HEK293 (cell line): ENCODE results near the gene MARCHF10.

Source experiments
- GLI4 ChIP-seq: fragments of 450-650 bp; formaldehyde crosslinking; IDR thresholded peaks from 2 replicates; pipeline ENCODE4 v1.5.1; 2016; ENCODE audit warnings: missing biosample characterization, missing genetic modification characterization
- ZNF140 ChIP-seq: fragments of 450-650 bp; formaldehyde crosslinking; IDR thresholded peaks from 2 replicates; pipeline ENCODE4 v1.5.1; 2016; ENCODE audit warnings: missing biosample characterization, missing genetic modification characterization
- ZNF274 ChIP-seq, 2 experiments: fragments of 200-500 bp in 1 of 2; fragments of 450-650 bp in 1 of 2; sonication (Bioruptor generic) in 1 of 2; formaldehyde crosslinking in 1 of 2; IDR thresholded peaks; 2 replicates each; pipeline versions ENCODE4 v1.5.1 to v1.6.1; 2014 to 2016; ENCODE audit warnings: borderline replicate concordance in 1 of 2, inconsistent platforms in 1 of 2, low read length in 1 of 2, missing biosample characterization in 1 of 2, missing genetic modification characterization in 1 of 2
- ZNF391 ChIP-seq: fragments of 450-650 bp; formaldehyde crosslinking; IDR thresholded peaks from 2 replicates; pipeline ENCODE4 v1.5.1; 2016; ENCODE audit warnings: low read depth, missing biosample characterization, missing genetic modification characterization, borderline replicate concordance
- ZNF394 ChIP-seq: fragments of 450-650 bp; formaldehyde crosslinking; IDR thresholded peaks from 2 replicates; pipeline ENCODE4 v1.5.1; 2016; ENCODE audit warnings: missing biosample characterization, missing genetic modification characterization, mild to moderate bottlenecking, moderate library complexity, borderline replicate concordance
- ZNF623 ChIP-seq: fragments of 450-650 bp; formaldehyde crosslinking; IDR thresholded peaks from 2 replicates; pipeline ENCODE4 v1.5.1; 2016; ENCODE audit warnings: missing biosample characterization, missing genetic modification characterization
- ZNF777 ChIP-seq: fragments of 450-650 bp; formaldehyde crosslinking; IDR thresholded peaks from 2 replicates; pipeline ENCODE4 v1.5.1; 2017; ENCODE audit warnings: missing biosample characterization, missing genetic modification characterization, borderline replicate concordance
- TF ChIP-seq, protein P1 (sequence below): fragments of 450-650 bp; formaldehyde crosslinking; IDR thresholded peaks from 2 replicates; pipeline ENCODE4 v1.5.1; 2016; ENCODE audit warnings: missing biosample characterization, missing genetic modification characterization
- TF ChIP-seq, protein P2 (sequence below): fragments of 450-650 bp; formaldehyde crosslinking; IDR thresholded peaks from 2 replicates; pipeline ENCODE4 v1.5.1; 2016; ENCODE audit warnings: missing biosample characterization, missing genetic modification characterization

DNA sequence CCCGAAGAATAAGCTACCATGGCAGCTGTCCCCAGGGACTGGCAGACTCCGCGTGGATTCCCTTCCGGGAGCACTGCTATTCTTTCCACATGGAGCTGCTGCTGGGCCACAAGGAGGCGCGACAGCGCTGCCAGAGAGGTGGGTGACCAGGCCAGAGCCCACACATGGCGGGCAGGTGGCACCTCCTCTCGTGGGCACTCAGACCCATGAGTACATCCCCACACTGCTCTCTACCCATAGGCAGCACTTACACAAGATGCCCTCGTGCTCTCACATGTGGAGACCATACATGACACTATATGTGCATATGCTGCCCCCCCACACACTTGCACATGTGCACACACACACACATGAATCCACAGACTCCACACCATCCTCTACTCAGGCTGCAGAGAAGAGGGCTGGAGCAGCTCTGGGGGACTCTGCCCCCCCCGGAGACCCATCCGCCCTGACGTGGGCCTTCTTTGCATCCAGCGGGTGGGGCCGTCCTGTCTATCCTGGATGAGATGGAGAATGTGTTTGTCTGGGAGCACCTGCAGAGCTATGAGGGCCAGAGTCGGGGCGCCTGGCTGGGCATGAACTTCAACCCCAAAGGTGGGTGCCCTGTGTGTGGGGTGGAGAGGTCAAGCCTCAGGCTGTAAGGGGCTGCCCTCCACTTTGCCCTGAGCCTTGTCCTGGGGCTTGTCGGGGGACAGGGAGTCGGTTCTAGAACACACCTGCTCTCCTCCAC lies 117.8 kb downstream of the MARCHF10 start:
- TF ChIP-seq GLI4 (tag by site-specific recombination), result no peak
- TF ChIP-seq, protein P1, sequence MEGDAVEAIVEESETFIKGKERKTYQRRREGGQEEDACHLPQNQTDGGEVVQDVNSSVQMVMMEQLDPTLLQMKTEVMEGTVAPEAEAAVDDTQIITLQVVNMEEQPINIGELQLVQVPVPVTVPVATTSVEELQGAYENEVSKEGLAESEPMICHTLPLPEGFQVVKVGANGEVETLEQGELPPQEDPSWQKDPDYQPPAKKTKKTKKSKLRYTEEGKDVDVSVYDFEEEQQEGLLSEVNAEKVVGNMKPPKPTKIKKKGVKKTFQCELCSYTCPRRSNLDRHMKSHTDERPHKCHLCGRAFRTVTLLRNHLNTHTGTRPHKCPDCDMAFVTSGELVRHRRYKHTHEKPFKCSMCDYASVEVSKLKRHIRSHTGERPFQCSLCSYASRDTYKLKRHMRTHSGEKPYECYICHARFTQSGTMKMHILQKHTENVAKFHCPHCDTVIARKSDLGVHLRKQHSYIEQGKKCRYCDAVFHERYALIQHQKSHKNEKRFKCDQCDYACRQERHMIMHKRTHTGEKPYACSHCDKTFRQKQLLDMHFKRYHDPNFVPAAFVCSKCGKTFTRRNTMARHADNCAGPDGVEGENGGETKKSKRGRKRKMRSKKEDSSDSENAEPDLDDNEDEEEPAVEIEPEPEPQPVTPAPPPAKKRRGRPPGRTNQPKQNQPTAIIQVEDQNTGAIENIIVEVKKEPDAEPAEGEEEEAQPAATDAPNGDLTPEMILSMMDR (tag by site-specific recombination), result no peak
- TF ChIP-seq, protein P2, sequence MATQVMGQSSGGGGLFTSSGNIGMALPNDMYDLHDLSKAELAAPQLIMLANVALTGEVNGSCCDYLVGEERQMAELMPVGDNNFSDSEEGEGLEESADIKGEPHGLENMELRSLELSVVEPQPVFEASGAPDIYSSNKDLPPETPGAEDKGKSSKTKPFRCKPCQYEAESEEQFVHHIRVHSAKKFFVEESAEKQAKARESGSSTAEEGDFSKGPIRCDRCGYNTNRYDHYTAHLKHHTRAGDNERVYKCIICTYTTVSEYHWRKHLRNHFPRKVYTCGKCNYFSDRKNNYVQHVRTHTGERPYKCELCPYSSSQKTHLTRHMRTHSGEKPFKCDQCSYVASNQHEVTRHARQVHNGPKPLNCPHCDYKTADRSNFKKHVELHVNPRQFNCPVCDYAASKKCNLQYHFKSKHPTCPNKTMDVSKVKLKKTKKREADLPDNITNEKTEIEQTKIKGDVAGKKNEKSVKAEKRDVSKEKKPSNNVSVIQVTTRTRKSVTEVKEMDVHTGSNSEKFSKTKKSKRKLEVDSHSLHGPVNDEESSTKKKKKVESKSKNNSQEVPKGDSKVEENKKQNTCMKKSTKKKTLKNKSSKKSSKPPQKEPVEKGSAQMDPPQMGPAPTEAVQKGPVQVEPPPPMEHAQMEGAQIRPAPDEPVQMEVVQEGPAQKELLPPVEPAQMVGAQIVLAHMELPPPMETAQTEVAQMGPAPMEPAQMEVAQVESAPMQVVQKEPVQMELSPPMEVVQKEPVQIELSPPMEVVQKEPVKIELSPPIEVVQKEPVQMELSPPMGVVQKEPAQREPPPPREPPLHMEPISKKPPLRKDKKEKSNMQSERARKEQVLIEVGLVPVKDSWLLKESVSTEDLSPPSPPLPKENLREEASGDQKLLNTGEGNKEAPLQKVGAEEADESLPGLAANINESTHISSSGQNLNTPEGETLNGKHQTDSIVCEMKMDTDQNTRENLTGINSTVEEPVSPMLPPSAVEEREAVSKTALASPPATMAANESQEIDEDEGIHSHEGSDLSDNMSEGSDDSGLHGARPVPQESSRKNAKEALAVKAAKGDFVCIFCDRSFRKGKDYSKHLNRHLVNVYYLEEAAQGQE (tag by site-specific recombination), result no peak
- TF ChIP-seq ZNF777 (tag by site-specific recombination), result no peak
- no peak for TF ChIP-seq ZNF394 (tag by site-specific recombination)
- no peak for TF ChIP-seq ZNF274 (IDR thresholded peaks at IDR 0.05; ENCODE audit: low read length)
- no peak for TF ChIP-seq ZNF274 (tag by site-specific recombination; IDR thresholded peaks at IDR 0.05; ENCODE audit: borderline replicate concordance)
- no peak for TF ChIP-seq ZNF140 (tag by site-specific recombination)
- no peak for TF ChIP-seq ZNF623
- no peak for TF ChIP-seq ZNF391 (tag by site-specific recombination)
